GM12873 (cell line): ENCODE measurements around the gene ZNF107.

Source experiments
- CTCF ChIP-seq: IDR thresholded peaks from 2 replicates; pipeline ENCODE4 v1.5.1; 2012; ENCODE audit warnings: low read depth, mild to moderate bottlenecking, moderate library complexity, low read length, control low read depth; ENCODE audit not compliant: insufficient read depth; ENCODE audit errors: missing control alignments

Gene ZNF107

DNA sequence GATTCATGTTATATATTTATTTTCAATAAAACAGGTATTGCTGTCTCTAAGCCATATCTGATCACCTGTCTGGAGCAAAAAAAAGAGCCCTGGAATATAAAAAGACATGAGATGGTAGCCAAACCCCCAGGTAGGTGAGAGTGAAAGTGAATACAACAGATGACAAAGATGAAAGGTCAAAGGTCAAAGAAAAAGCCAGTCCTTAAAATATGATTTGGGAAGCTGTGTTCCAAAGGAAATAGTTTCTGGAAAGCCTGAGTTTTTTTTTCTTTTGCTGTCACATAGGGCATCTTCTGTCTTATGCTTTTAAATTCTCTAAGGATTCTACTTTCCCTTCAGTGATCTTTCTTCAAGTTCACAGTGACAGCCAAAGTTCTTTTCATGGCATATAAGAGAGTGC is 25.9 kb downstream of the ZNF107 start:
- no peak for TF ChIP-seq CTCF

- TF ChIP-seq CTCF = no peak
Observed at GRCh38 chr7:64706625-64707292, 40.8 kb downstream of the ZNF107 start.

DNA sequence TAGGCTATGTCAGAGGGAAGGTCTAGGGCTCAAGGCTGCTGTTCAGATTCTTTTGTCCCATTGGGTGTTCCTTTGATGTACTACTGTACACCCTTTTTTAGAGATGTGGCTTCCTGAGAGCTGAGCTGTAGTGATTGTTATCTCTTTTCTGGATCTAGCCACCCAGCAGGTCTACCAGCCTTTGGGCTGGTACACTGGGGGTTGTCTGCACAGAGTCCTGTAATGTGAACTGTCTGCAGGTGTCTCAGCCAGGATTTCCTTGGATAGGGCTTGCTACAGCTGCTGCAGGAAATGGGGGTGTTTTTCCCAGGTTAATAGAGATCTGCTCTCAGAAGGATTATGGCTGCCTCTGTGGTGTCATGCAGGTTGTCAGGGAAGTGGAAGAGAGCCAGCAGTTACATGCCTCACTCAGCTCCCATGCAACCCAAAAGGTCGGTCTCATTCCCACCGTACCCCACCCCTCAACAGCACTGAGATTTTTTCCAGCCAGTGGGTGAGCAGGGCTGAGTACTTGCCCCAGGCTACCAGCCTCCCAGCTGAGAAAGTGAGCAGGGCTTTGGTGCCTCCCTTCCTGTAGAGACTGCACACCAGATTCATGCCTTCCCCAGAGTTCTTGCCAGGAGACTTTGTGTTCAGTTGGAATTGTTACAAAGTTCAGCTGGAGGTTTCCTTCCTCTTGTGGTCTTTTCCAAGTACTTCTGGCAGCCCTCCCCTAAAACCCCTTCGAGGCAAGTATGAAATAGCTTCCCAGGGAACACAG is 63.3 kb downstream of the ZNF107 start:
- TF ChIP-seq CTCF = no peak

DNA sequence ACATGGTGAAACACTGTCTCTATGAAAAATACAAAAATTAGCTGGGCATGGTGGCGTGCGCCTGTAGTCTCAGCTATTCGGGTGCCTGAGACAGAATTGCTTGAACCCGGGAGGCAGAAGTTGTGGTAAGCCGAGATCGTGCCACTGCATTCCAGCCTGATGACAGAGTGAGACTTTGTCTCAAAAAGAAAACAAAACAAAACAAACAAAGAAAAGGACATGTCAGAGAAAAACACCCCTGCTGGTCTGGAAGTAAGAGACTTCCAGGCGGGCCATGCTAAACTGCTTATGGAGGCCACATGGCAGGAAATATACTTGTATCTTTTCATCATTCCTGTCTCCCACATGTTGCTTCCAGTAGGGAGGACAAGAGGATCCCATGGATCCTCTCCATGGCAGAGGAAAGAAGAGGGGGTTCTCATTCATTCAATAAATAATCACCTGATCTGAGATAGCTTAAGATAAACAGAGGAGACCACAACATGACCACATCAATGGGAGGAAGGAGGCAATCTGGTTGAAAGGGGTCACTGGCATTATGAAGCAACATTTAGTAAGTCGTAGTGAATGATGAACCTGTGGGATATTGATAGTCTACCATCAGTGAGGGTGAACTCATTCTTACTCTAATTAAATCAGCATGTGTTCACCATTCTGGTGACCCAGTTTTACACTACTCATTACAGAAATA is 67.8 kb downstream of the ZNF107 start:
- no peak for TF ChIP-seq CTCF

DNA sequence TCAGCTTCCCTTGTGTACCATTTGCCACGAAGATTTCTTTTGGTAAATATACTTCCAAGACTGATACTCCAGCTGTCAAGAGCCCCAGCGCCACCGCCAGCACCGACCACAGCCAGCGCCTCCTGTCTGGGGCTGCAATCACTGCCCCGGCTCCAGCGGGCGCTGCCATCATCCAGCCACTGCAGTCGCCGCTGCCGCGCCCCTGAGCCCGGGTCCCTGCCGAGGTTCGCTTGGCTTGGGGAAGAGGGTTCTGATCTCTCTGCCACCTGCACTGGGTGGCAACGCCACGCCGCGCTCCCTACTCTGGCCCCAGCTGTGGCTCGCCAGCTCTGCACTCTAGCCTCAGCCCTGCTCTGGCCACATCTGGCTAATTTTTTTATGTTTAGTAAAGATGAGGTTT is 70.6 kb downstream of the ZNF107 start:
- TF ChIP-seq CTCF = no peak

- no peak for TF ChIP-seq CTCF
Observed at GRCh38 chr7:64744680-64745079, 78.7 kb downstream of the ZNF107 start.

- TF ChIP-seq CTCF = no peak
Observed at GRCh38 chr7:64747802-64748201, 81.9 kb downstream of the ZNF107 start.
